Erythroblast (primary cell): ENCODE measurements around the gene UBA7.
A peak's percentile ranks its signal among the peaks of the same experiment; 100 is the strongest.

Experiments used
- GATA1 ChIP-seq: IDR thresholded peaks from 2 replicates; pipeline ENCODE4 v1.6.1; 2011; ENCODE audit warnings: low read depth, mild to moderate bottlenecking, control low read depth, low read length, moderate library complexity
- POLR2A ChIP-seq: IDR thresholded peaks from 2 replicates; pipeline ENCODE4 v1.6.1; 2011; ENCODE audit warnings: mild to moderate bottlenecking, low read length

- TF ChIP-seq POLR2A (peak; percentile 91), GATA1 (no peak)
Observed at GRCh38 chr3:49786357-49787181, 27.2 kb downstream of the UBA7 start, which contains the start of gene IP6K1.
